NCI-H446 treated with DMSO at 0.1 percent for 48 hours (cell line): ENCODE measurements around the gene ITGAV.
A peak's percentile ranks its signal among the peaks of the same experiment; 100 is the strongest.
"Not testable (repeated sequence)": the region's sequence is repeated elsewhere in the genome, so short reads cannot be mapped to it uniquely, and the experiment has no call there.

Experiments used
- DNase-seq: peaks from one replicate; lab custom pipeline; 2025; lab: John Stamatoyannopoulos, UW

The ITGAV gene

DNA sequence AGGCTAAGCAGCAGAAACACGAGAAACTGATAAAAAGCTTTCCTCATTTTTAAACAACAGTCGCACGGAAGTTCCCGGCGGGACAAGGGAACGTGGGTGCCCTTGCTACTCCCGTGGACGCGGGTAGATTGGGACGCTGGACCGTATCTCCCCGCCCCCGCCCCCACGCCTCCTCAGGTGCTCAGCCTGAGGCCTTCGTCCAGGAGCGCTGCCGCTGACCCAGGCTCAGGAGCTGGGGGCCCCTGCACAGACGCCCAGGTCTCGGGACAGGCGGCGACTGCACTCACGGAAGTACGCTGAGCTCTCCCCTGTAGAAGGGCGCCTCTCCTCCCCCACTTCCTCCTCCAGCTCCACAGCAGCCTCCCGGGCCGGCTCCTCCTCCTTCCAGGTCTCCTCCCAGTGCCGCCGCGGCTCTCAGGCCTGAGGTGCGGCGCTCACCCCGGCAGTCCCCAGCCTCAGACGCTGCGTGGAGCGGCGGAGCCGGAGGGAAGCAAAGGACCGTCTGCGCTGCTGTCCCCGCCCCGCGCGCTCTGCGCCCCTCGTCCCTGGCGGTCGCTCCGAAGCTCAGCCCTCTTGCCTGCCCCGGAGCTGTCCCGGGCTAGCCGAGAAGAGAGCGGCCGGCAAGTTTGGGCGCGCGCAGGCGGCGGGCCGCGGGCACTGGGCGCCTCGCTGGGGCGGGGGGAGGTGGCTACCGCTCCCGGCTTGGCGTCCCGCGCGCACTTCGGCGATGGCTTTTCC is at the start of gene ITGAV:
Gene ITGAV, plus strand, starts transcription at position 445 of the 738 bp plus-strand sequence. Its CDS starts 283 bp downstream, at position 728.
- peak; percentile 87 for DNase-seq

DNA sequence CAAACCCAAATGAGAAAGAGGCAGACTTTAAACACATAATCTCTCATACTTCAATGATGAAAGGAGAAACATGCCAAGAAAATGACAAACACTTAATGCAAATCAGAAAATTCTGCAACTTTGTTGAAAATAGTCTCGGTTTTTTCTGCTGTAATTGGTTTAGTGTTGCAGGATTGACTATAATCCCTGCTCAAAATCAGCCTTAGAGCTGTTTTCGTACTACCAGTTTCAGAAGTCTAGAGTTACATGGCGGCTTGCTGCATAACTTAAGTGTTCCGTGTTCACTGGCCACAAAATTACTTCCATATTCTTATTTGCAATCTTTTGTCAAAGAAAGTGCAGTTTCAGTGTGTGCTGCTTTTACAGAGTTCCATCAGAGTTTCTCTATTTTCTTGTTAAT is 48.9 kb upstream of the ITGAV start:
- no peak for DNase-seq

DNA sequence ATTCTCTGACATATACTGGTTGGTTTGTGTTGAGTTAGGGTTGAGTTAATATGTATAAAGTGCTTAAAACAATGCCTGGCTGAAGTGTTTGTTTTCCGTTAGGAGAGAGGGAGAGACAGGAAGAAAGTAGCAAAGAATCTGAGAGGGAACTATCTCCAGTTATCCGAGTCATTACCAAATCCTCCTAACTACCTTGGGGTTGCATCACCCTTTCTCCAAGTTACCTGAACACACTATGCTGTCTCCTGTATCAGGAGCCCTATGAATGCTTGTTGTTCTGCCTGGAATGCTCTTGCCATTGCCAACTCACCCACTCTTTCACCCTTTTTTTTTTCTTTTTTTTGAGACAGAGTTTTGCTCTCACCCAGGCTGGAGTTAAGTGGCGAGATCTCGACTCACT is 47.9 kb upstream of the ITGAV start:
- DNase-seq: no peak

DNA sequence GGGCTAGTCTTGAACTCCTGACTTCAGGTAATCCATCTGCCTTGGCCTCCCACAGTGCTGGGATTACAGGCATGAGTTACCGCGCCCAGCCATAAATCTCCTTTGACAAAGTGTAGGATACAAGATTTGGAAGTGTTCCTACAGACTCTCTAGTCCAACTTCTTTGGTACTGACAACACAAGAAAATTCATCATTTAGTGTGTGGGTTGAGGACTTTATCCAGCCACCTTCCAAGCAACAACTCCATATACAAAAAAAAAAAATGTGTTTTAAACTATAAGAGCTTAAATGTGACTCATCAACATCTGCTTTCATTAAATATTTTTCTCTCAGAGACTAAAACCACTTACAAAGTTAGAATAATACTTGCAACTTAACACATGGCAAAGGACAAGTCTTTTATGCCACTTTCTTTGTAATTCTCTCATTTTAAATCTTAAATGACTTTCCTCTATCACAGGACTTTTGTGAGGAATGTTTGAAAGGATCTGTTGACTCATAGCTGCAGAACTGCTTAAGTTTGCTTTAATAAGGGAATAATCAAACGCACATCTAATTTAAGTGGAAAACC is 46.2 kb upstream of the ITGAV start:
- DNase-seq: no peak

DNA sequence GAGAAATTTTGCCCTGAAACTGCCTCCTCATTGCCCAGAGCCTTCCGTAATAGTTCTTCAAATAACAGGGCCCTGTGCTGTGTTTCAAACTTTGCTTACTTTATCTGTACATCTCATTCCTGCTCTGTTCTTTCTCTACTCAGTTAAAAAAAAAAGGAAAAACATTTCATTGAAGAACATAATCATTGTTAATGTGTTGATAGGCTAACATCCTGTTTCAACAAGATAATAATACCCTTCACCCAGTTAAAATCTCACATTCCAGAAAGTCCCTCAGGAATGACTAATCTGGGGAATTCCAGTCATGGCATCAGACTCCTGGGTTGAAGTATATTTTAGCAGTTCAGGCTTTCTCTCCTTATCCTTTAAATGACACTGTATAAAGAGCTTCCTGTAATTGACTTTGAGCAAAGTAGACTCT is 45.6 kb upstream of the ITGAV start:
- no peak for DNase-seq

DNA sequence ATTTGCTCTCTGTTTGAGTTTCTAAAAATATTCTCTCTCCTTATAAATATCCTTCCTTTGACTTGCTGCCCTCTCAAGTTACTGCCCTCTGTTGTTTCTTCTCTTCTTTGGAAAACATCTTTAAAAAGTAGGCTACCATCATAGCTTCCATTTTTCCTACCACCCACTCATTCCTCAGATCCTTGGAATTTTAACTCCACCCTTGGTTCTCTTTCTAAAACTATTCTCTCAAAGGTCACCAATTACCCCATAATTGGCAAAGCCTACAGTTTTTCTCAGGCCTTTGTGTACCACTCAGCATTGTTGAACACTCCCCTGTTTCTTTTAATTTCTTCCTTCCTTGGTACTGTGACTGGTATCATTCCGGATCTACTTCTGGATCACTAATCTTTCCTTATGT is 43.0 kb upstream of the ITGAV start:
- DNase-seq: no peak

DNA sequence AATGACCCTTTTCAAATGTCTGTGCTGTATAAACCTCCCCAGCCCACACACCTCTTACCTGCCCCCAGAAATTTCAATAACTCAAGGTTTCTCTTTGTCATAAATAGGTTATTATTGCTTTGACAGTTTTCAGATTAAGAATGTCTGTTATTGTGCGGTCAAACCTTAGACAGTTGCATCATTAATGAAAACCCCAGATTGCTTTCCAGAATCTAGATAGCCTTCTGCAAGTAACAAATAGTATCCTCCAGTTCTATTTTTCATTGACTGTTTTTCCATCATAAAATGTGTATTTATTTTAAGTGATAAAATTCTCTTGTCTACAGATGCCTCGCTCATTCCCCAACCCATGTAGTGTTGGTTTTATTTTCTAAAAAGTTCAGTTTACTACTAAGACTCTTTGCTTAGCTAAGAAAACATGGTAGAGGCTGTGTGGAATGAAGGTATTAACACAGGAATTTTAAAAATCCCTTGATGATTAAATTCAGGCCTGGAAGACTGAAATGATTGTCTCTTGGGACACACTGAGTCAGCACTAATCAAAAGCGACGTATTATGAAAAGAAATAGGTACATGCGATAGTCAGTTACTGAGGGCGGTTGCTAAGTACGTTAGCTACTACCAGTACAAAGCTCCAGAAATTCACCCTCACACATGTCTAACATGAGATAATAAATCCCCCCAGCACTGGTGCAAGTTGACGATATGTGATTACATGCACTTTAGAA is 38.4 kb upstream of the ITGAV start:
- no peak for DNase-seq

DNA sequence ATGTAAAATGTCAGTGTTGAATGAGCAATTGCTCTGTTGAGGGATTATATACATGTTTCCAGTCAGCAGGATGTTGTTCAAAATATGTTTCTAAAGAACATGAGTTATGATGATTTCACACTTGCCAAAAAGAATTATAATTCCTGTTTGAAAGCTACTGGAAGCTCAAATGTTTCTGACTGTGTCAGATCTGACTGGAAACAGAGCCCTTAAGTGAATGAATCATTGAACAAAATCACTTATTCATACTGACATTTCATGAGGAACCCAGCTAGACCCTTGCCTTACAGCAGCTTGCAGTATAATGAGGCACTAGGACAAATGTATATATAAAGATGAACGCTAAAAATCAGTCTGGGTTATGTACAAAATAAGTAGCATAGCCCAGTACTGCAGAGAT is 35.4 kb upstream of the ITGAV start:
- DNase-seq: no peak

DNA sequence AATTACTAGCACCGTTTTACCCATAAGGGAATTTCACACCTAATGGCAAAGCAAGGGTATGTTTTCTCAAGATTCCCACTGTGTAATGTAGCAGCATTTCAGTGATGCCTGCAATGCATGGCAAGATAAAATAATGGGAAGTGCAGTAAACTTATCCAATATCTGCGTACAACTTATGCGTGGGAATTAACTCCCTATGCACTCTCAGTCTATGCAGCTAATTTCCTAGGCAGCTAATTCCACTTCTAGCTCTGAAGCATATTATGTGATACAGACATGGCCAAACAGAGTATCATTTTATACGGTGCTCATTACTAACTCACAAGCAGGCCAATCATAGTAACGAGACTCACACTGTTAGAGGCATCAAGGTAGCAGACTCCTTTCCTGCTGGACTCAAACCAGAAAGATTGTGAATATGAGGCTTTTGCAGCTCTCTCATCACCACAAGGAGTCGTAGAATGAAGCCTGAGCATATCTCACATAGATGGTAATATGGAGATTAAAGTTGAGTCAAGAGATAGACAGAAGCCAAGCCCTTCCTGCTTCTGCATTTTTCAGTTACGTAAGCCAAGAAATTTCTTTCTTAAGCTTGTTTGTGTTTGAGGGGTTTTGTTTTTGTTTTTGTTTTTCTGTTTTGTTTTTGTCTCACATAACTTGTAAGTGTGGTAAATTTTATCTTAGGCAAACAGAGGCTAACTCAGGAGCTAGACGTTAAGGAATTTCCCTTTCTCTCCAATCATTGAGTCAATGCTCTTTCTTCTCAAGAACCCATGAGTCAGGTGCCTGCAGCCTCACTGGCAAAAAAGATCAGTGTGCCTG is 34.8 kb upstream of the ITGAV start:
- no peak for DNase-seq

DNA sequence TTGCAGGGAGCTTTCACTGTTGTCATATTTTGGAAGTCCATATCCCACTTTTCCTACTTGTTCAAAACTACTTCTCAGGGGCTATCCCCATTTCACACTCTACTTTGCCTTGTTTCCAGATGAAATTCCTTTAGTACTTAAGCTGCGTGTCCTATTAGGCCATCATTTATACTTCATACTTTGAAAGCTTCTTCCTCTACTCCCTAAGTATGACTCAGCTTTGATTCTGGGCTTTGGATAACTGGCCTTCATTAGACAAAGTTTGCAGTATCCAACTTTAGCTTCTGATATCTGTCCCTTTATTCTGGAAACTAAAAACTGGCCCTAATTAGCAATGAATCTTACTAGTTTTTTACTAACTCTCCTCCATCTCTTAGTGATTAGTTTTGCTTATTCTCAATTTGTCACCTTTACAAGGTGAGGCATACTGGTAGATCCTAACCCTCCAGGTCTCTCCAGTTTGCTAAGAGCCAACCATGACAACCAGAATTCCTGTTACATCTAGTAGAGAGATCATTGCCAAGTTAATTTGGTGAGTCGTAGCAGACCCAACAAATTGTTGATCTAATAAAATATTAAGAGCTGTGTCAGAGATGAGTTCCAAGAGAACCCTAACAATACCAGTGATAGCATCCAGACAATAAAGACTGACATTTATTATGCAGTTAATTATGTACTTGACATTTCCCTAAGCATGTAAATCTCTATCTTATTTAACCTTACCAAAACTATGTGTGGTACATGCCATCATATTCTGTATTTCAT is 31.2 kb upstream of the ITGAV start:
- no peak for DNase-seq

DNA sequence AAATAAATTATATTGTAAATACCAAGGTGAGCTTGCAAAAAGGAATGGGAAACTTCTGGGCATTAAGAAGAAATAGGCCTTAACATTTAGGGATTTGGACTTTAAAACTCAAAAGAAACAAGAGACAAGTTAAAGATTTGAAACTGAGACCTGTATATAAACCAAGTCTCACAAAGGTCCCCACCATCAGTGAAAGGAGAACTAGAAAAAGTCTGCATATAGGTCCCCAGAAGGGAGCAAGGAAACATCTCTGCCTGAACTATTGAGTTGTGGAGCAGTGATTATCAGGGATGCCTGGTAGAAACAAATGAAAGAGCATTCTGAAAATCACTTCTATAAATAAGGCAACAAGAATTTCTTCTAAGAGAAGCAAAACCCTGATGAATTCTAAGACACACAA is 30.5 kb upstream of the ITGAV start:
- no peak for DNase-seq

DNA sequence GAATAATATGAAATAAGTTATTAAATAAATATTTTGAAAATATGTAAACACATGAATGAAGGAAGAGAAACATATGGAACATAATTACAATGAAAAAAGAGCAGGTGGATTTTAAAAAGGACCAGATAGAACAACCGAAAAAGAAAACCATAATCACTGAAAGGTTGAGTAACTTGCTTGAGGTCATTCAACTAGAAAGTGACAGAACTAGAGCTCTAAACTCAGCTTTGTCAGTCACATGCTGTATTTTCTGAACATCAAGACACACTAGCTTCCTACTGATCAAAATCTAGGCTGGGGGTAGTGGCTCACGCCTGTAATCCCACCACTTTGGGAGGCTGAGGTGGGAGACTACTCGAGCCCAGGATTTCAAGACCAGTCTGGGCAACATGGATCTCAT is 30.0 kb upstream of the ITGAV start:
- no peak for DNase-seq

DNA sequence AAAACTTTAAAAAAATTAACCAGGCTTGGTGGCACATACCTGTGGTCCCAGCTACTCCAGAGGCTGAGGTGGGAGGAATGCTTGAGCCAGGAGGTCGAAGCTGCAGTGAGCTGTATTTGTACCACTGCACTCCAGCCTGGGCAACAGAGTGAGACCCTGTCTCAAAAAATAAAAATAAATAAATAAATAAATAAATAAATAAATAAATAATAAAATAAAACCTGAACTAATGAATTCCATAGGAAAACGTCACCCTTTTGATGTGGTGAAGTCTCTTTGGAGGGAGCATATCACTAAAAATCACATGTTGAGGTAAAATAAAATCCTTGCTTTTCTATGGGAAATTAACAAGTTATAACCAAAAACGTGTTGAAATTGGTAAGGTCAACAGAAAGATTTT is 29.6 kb upstream of the ITGAV start:
- no peak for DNase-seq

DNA sequence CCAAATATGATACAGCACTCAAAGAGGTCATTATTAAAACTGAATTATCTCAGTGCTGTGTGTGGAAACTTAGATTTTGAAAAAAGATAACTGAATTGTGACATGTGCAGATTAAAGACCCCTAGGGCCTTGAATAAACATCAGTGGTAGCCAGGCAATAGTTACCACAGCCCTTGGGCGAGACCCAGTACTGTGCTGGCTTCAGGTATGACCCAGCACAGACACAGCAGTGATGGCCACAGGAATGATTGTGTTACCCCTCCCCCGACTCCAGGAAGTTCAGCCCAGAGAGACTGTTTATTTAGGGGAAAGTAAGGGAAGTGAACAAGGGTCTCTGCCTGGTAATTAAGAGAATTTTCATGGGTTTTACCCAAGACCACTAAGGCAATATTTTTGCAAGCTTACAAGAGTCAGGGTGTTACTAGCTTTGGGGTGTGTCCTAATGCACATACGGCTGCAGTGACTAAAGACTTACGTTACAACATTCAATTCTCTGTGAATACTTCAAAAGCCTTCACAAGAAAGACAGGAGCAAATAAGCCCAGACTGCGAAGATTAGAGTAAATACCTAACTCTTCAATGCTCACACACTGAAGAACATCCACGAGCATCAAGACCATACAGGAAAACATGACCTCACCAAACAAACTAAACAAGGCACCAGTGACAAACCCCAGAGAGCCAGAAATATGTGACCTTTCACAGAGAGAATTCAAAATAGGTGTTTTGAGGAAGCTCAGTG is 28.2 kb upstream of the ITGAV start:
- DNase-seq: no peak

DNA sequence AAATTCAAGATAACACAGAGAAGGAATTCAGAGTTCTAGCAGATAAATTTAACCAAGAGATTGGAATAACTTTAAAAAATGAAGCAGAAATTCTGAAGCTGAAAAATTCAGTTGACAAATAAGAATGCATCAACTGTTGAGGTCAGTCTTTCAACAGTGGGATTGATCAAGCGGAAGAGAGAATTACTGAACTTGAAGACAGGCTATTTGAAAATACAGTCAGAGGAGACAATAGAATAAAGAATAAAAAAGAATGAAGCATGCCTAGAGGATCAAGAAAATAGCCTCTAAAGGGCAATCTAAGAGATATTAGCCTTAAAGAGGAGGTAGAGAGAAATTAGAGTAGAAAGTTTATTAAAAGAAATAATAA is 27.7 kb upstream of the ITGAV start:
- no peak for DNase-seq

DNA sequence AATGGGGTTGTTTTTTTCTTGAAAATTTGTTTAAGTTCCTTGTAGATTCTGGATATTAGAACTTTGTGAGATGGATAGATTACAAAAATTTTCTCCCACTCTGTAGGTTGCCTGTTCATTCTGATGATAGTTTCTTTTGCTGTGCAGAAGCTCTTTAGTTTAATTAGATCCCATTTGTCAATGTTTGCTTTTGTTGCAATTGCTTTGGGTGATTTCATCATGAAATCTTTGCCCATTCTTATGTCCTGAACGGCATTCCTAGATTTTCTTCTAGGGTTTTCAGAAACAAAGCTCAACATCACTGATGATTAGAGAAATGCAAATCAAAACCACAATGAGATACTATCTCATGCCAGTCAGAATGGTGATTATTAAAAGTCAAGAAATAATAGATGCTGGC is 21.3 kb upstream of the ITGAV start:
- DNase-seq: not testable (repeated sequence)

DNA sequence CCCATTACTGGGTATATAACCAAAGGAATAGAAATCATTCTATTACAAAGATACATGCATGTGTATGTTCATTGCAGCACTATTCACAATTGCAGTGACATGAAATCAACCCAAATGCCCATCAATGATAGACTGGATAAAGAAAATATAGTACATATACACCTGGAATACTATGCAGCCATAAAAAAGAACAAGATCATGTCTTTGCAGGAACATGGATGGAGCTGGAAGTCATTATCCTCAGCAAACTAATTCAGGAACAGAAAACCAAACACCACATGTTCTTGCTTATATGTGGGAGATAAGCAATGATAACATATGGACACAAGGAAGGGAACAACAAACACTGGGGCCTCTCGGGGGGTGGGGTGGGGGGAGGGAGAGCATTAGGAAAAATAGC is 20.7 kb upstream of the ITGAV start:
- DNase-seq: not testable (repeated sequence)

DNA sequence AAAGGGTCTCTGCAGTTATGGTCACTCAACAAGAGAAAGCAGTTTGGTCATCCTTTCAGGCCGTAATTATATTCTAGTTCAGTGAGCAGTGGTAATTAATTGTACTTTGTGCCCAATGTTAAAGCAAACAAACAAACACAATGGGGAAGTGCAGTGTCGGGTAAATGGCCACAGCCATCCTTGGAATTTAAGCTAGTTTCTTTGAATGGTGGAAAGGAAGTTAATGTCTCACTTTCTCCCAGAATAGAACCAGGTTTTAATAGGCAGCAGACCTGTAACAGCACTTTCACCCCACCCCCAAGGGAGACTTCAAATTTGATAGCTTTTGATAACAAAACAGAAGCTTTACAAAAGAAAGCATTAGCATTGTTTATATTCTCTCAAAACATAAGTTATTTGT is 20.0 kb upstream of the ITGAV start:
- no peak for DNase-seq

DNA sequence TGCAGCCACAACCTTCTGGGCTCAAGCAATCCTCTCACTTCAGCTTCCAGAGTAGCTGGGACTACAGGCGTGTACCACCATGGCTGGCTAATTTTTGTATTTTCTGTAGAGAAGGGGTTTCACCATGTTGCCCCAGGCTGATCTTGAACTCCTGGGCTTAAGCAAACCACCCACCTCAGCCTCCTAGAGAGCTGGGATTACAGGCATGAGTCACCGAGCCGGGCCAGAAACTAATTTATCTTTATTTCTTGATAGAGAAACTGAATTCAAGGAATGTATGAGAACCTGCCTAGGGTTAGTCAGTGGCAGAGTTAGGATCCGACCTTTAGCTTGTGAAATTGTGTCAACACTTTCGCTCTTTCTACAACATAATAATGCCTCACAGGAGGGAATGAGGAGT is 19.3 kb upstream of the ITGAV start:
- no peak for DNase-seq

DNA sequence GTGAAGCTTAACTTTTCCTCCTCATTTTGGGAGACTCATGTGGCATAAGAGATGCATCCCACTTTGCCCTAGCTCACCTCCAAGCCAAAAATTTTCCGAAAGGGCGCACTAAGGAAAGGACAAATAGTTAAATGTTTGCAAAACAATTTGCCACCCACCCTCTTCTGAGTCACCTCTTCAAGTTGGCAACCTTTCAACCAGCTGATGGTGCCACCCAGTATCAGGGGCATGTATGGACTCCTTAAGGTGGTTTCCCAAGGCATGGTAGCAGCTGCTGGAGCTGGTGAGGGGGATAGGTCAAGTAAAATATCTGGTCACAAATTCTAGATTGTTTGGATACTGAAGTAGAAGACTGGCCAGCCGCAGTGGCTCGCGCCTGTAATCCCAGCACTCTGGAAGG is 17.2 kb upstream of the ITGAV start:
- DNase-seq: no peak

DNA sequence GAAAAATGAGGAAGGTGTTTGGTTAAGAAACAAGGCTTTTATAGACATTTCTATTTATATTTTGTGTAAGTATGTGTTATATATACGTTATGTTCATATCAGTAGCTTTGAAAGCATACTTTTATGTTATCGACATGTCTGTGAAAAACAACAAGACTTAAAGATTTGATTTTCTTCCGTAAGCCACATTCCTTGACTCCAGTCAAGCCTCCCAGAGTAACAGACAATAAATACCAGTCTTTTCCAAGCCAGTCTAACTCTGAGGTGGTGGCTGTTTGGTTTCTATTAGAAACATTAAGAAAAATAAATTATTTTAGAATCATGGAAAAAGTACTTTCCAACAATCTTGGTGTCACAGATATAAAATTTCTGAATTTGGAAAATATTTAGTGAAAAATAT is 16.3 kb upstream of the ITGAV start:
- no peak for DNase-seq
